ENCODE measurements around the gene LRRTM1. TPM values are rescaled to one million over a fixed set of nuclear protein-coding genes. Genes with fewer than 3 reads are reported as not detected.

The LRRTM1 gene
- total RNA-seq, 1 experiment from 2014 or later: not detected

DNA sequence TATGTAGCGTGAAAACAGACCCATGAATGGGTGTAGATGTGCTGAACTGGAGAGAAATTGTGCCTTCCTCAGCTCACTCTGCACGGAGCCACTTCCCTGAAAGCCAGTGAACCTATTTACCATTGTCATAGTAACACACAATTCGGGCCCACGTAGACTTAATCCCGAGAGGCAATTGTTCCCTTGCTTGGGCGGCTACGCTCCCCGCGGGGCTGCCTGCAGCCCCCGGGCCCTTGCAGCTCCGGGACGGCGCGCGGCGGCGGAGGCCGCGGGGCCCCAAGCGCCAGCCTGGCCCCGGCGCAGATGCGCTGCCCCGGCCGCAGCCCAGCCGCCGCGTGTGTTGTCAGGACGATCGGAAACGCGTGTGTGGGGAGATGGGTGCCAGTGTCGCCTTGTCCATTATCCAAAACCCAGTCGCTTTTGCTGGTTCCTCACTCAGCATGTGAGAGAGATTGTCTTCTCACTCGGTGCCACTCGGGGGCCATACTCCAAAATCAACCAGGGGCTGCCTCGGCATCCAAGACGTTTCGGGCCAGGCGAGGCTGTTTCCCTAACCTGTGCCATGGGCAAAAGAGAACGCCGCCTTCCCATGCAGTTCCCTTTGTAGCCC lies 17.9 kb upstream of the LRRTM1 start:
- no peaks in the 10 kb centered on the region for H3K4me1 Mint-ChIP-seq (ENCODE audit: low read depth, unreplicated experiment)
- no peaks in the 10 kb centered on the region for H3K27me3 Mint-ChIP-seq (ENCODE audit: unreplicated experiment)
- no peak for DNase-seq
- H3K9me3 Mint-ChIP-seq (ENCODE audit: low read depth, unreplicated experiment): peaks cover 9% of the 10 kb centered on the region
- no peak overlapping the region for H3K4me3 Mint-ChIP-seq (ENCODE audit: low read depth, unreplicated experiment)
- H3K27ac Mint-ChIP-seq (ENCODE audit: unreplicated experiment): no peak overlapping the region
- intact Hi-C loops (cut with micrococcal nuclease; ENCODE audit: unreplicated experiment): no loop called here
- CTCF ChIA-PET: no interaction called here
- TF ChIP-seq, protein P1, sequence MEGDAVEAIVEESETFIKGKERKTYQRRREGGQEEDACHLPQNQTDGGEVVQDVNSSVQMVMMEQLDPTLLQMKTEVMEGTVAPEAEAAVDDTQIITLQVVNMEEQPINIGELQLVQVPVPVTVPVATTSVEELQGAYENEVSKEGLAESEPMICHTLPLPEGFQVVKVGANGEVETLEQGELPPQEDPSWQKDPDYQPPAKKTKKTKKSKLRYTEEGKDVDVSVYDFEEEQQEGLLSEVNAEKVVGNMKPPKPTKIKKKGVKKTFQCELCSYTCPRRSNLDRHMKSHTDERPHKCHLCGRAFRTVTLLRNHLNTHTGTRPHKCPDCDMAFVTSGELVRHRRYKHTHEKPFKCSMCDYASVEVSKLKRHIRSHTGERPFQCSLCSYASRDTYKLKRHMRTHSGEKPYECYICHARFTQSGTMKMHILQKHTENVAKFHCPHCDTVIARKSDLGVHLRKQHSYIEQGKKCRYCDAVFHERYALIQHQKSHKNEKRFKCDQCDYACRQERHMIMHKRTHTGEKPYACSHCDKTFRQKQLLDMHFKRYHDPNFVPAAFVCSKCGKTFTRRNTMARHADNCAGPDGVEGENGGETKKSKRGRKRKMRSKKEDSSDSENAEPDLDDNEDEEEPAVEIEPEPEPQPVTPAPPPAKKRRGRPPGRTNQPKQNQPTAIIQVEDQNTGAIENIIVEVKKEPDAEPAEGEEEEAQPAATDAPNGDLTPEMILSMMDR (IDR thresholded peaks at IDR 0.05; ENCODE audit: unreplicated experiment): no peak
- no TSS peak for BruUV-seq (replicated peaks)
- H3K36me3 Mint-ChIP-seq (ENCODE audit: insufficient read depth, unreplicated experiment): no peaks in the 10 kb centered on the region

GRCh38 chr2:80312282-80312839 lies 7.8 kb upstream of the LRRTM1 start:
- no peak overlapping the region for H3K27ac Mint-ChIP-seq (ENCODE audit: unreplicated experiment)
- H3K27me3 Mint-ChIP-seq (ENCODE audit: unreplicated experiment): no peaks in the 10 kb centered on the region
- TF ChIP-seq, protein P1 (IDR thresholded peaks at IDR 0.05; ENCODE audit: unreplicated experiment): no peak
- no TSS peak for BruUV-seq (replicated peaks)
- DNase-seq: no peak
- H3K4me1 Mint-ChIP-seq (ENCODE audit: low read depth, unreplicated experiment): no peaks in the 10 kb centered on the region
- H3K9me3 Mint-ChIP-seq (ENCODE audit: low read depth, unreplicated experiment): peaks cover 18% of the 10 kb centered on the region
- no peak overlapping the region for H3K4me3 Mint-ChIP-seq (ENCODE audit: low read depth, unreplicated experiment)
- intact Hi-C loops (cut with micrococcal nuclease; ENCODE audit: unreplicated experiment): no loop called here
- no peaks in the 10 kb centered on the region for H3K36me3 Mint-ChIP-seq (ENCODE audit: insufficient read depth, unreplicated experiment)
- CTCF ChIA-PET: no interaction called here

- H3K4me1 Mint-ChIP-seq (ENCODE audit: low read depth, unreplicated experiment): no peaks in the 10 kb centered on the region
- H3K9me3 Mint-ChIP-seq (ENCODE audit: low read depth, unreplicated experiment): peaks cover 18% of the 10 kb centered on the region
- no peaks in the 10 kb centered on the region for H3K27me3 Mint-ChIP-seq (ENCODE audit: unreplicated experiment)
- intact Hi-C loops (cut with micrococcal nuclease; ENCODE audit: unreplicated experiment): no loop called here
- no peaks in the 10 kb centered on the region for H3K36me3 Mint-ChIP-seq (ENCODE audit: insufficient read depth, unreplicated experiment)
- CTCF ChIA-PET: no interaction called here
- TF ChIP-seq, protein P1 (IDR thresholded peaks at IDR 0.05; ENCODE audit: unreplicated experiment): no peak
- H3K27ac Mint-ChIP-seq (ENCODE audit: unreplicated experiment): no peak overlapping the region
- no TSS peak for BruUV-seq (replicated peaks)
- H3K4me3 Mint-ChIP-seq (ENCODE audit: low read depth, unreplicated experiment): no peak overlapping the region
- DNase-seq: no peak
Observed at GRCh38 chr2:80311304-80311703, 6.8 kb upstream of the LRRTM1 start.

DNA sequence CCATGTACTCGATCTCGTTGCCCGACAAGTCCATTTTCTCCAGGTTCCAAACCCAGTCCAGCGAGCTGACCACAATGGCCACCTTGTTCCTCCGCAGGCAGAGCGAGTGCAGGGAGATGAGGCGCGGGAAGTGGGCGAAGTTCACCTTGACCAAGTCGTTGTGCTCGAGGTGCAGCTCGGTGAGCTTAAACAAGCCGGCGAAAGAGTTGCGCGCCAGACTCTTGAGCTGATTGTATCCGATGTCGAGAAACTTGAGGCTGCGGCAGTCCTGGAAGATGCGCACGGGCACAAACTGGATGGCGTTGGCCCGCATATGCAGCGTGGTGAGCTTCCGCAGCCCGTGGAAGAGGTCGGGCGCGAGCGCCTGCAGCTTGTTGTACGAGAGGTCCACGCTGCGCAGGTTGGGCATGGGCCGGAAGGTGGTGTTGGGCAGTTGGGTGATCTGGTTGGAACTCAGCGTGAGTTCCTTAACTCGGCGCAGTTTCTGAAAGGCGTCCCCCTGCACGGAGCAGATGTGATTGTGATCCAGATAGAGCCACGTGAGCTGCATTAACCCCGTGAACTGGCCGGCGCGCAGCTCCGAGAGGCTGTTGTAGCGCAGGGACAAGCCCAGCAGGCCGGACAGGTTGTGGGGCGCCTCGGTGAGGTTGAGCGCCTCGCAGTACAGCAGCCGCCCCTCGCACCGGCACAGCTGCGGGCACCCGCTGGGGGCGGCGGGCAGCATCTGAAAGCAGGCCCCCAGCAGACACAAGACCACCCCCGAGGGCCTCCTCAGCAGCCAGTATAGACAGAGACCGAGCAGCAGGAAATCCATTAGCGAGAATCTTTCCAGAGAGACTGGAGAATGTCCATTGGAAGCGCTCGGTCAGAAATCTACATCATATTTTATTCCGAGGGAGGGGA lies 1.3 kb downstream of the LRRTM1 start:
- H3K27me3 Mint-ChIP-seq (ENCODE audit: unreplicated experiment): no peaks in the 10 kb centered on the region
- peaks cover 9% of the 10 kb centered on the region for H3K9me3 Mint-ChIP-seq (ENCODE audit: low read depth, unreplicated experiment)
- H3K4me3 Mint-ChIP-seq (ENCODE audit: low read depth, unreplicated experiment): no peak overlapping the region
- BruUV-seq (replicated peaks): no TSS peak
- intact Hi-C loops (cut with micrococcal nuclease; ENCODE audit: unreplicated experiment): no loop called here
- TF ChIP-seq, protein P1 (IDR thresholded peaks at IDR 0.05; ENCODE audit: unreplicated experiment): no peak
- no peaks in the 10 kb centered on the region for H3K36me3 Mint-ChIP-seq (ENCODE audit: insufficient read depth, unreplicated experiment)
- no peak for DNase-seq
- no peaks in the 10 kb centered on the region for H3K4me1 Mint-ChIP-seq (ENCODE audit: low read depth, unreplicated experiment)
- CTCF ChIA-PET: no interaction called here
- no peak overlapping the region for H3K27ac Mint-ChIP-seq (ENCODE audit: unreplicated experiment)

Measured in Calu3 (cell line).